ENCODE results near the gene ARID5A.

DNA sequence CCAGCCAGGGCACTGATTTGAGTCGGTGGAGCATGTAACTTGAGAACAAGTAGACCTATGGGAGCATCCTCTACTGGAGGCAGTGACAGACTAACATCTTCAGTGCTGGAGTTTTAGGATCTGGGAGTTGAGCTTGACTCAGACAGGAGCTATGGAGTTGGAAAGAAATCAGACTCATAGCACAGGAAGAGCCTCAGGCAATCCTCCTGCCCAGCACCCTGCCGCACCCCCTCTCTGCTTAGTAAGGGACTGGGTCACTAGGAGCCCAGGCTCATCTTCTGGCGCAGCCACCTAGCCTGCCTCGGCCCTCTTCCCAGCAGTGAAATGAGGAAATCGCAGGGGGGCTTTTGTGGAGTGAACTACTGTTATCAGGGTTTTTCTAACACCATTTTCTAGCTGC is 3.6 kb downstream of the ARID5A start:
- TF ChIP-seq, protein P1, sequence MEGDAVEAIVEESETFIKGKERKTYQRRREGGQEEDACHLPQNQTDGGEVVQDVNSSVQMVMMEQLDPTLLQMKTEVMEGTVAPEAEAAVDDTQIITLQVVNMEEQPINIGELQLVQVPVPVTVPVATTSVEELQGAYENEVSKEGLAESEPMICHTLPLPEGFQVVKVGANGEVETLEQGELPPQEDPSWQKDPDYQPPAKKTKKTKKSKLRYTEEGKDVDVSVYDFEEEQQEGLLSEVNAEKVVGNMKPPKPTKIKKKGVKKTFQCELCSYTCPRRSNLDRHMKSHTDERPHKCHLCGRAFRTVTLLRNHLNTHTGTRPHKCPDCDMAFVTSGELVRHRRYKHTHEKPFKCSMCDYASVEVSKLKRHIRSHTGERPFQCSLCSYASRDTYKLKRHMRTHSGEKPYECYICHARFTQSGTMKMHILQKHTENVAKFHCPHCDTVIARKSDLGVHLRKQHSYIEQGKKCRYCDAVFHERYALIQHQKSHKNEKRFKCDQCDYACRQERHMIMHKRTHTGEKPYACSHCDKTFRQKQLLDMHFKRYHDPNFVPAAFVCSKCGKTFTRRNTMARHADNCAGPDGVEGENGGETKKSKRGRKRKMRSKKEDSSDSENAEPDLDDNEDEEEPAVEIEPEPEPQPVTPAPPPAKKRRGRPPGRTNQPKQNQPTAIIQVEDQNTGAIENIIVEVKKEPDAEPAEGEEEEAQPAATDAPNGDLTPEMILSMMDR (IDR thresholded peaks at IDR 0.05), result no peak
- TF ChIP-seq EZH2 (IDR thresholded peaks at IDR 0.05; ENCODE audit: borderline replicate concordance, insufficient read depth, low read depth, low read length, poor library complexity, severe bottlenecking), result no peak

Measured in B cell (primary cell).